Measurements from ENCODE around the gene TXNL4A. TPM values are rescaled to one million over a fixed set of nuclear protein-coding genes. Genes with fewer than 3 reads are reported as not detected.

Gene TXNL4A
- total RNA-seq: 46.5 and 58.8 TPM in 2 replicates

GRCh38 chr18:79988451-79989194 is at the start of gene TXNL4A:
TSS of gene TXNL4A (minus strand) at chr18:79988563. CDS start at chr18:79988392, 171 bp downstream.

GRCh38 chr18:80034068-80034851 is 45.9 kb upstream of the TXNL4A start, which contains the start of gene RBFA:
TSS of gene RBFA (plus strand) at chr18:80034434. CDS start at chr18:80034496, 62 bp downstream.

GRCh38 chr18:79964330-79965118 is 23.8 kb downstream of the TXNL4A start, which contains the start of gene HSBP1L1:
TSS of gene HSBP1L1 (plus strand) at chr18:79964643. CDS start at chr18:79964736, 93 bp downstream.

GRCh38 chr18:79951545-79952455 is 36.6 kb downstream of the TXNL4A start, which contains the start of gene SLC66A2:
TSS of gene SLC66A2 (minus strand) at chr18:79951653. CDS start at chr18:79950926, 727 bp downstream.

Other genes starting within 250 kb of the TXNL4A start
- 4.7 and 18.8 TPM in 2 replicates for gene KCNG2, start 190.6 kb downstream of the TXNL4A start, total RNA-seq
- 29.2 and 45.0 TPM in 2 replicates for gene SLC66A2, start 36.9 kb downstream of the TXNL4A start, total RNA-seq
- 13.7 and 61.7 TPM in 2 replicates for gene HSBP1L1, start 23.9 kb downstream of the TXNL4A start, total RNA-seq
- 13.4 and 29.5 TPM in 2 replicates for gene RBFA, start 45.9 kb upstream of the TXNL4A start, total RNA-seq
- 19.0 and 20.7 TPM in 2 replicates for gene ADNP2, start 120.7 kb upstream of the TXNL4A start, total RNA-seq

Measured in epithelial cell of alveolus of lung (primary cell).